Muscle of leg (tissue), 16 donors: Measurements from ENCODE around the gene ABI1. TPM values are rescaled to one million over a fixed set of nuclear protein-coding genes. Genes with fewer than 3 reads are reported as not detected.
"Not testable (repeated sequence)": the region's sequence is repeated elsewhere in the genome, so short reads cannot be mapped to it uniquely, and the experiment has no call there.

ENCODE experiments used
- DNase-seq: peaks from one replicate; pipeline ENCODE4 v3.0.0; 2013
- H3K27ac ChIP-seq: one replicate; pipeline ENCODE4 v1.5.1; 2013; ENCODE audit warnings: mild to moderate bottlenecking, low read length, control low read depth
- H3K27me3 ChIP-seq: one replicate; pipeline ENCODE4 v1.6.1; 2013; ENCODE audit warnings: low read length; ENCODE audit not compliant: control insufficient read depth, insufficient read depth
- H3K36me3 ChIP-seq: one replicate; pipeline ENCODE4 v1.6.1; 2013; ENCODE audit warnings: low read length; ENCODE audit not compliant: control insufficient read depth, insufficient read depth
- H3K4me1 ChIP-seq: one replicate; pipeline ENCODE4 v1.6.1; 2013; ENCODE audit warnings: low read length; ENCODE audit not compliant: control insufficient read depth, insufficient read depth
- H3K4me3 ChIP-seq: one replicate; pipeline ENCODE4 v1.5.1; 2013; ENCODE audit warnings: low read length, control low read depth
- H3K9me3 ChIP-seq: replicated peaks from 2 replicates; pipeline ENCODE4 v1.6.1; 2013; ENCODE audit warnings: low read depth, low read length; ENCODE audit not compliant: control insufficient read depth
- WGBS: methylation state at CpG from one replicate; pipeline ENCODE4 v1.1.5; 2013; ENCODE audit warnings: missing lambda C conversion rate; ENCODE audit not compliant: insufficient coverage; 5-methylcytosine and 5-hydroxymethylcytosine counted together
- long read RNA-seq, 11 donors: transcript quantifications; one replicate each; lab custom pipeline, GENCODE V29; 2026
- polyA plus RNA-seq, 8 donors: library from polyadenylated mRNA; unstranded; fragments of 120-200 nt; gene quantifications; one replicate each; pipeline versions ENCODE4 v1.2.1 to v1.2.3, GENCODE V29; 2013; ENCODE audit warnings: inconsistent platforms in 1 of 8, low replicate concordance in 1 of 8; ENCODE audit not compliant: insufficient read length in 8 of 8, insufficient read depth in 1 of 8
- total RNA-seq: library from RNA; stranded (reverse); fragments of 120-200 nt; gene quantifications from one replicate; pipeline ENCODE4 v1.2.4, GENCODE V29; 2013

ABI1 gene
- total RNA-seq = 46.0 TPM
- polyA plus RNA-seq = 10 to 100 TPM; 35.5 to 48.6 (median 41.0) TPM
- long read RNA-seq, donor 1, partial matches to known transcripts = 0 of 2 reads
- long read RNA-seq, donor 1, other reads (novel, unspliced or antisense) = 0 of 2 reads
- long read RNA-seq, donor 2 = 0 reads
- long read RNA-seq, donor 3, partial matches to known transcripts = 21 of 31 reads
- long read RNA-seq, donor 3, other reads (novel, unspliced or antisense) = 0 of 31 reads
- long read RNA-seq, donor 4, partial matches to known transcripts = 0 of 4 reads
- long read RNA-seq, donor 4, other reads (novel, unspliced or antisense) = 0 of 4 reads
- long read RNA-seq, donor 5, transcript ABI1-205 (10 exons, 3,516 nt) = major isoform, 7 of 53 reads
- long read RNA-seq, donor 5, partial matches to known transcripts = 43 of 53 reads
- long read RNA-seq, donor 5, other reads (novel, unspliced or antisense) = 0 of 53 reads
- long read RNA-seq, donor 6, transcript ABI1-205 (10 exons, 3,516 nt) = major isoform, 6 of 18 reads
- long read RNA-seq, donor 6, partial matches to known transcripts = 7 of 18 reads
- long read RNA-seq, donor 6, other reads (novel, unspliced or antisense) = 0 of 18 reads
- long read RNA-seq, donor 7, partial matches to known transcripts = 0 of 7 reads
- long read RNA-seq, donor 7, other reads (novel, unspliced or antisense) = 0 of 7 reads
- long read RNA-seq, donor 8, partial matches to known transcripts = 15 of 22 reads
- long read RNA-seq, donor 8, other reads (novel, unspliced or antisense) = 0 of 22 reads
- long read RNA-seq, donor 9, partial matches to known transcripts = 7 of 11 reads
- long read RNA-seq, donor 9, other reads (novel, unspliced or antisense) = 0 of 11 reads
- long read RNA-seq, donor 10, partial matches to known transcripts = 13 of 22 reads
- long read RNA-seq, donor 10, other reads (novel, unspliced or antisense) = 0 of 22 reads
- long read RNA-seq, donor 11, partial matches to known transcripts = 5 of 7 reads
- long read RNA-seq, donor 11, other reads (novel, unspliced or antisense) = 0 of 7 reads

GRCh38 chr10:26860443-26861204 is at the start of gene ABI1:
TSS of gene ABI1 (minus strand) at chr10:26860958. CDS start at chr10:26860863, 95 bp downstream.
- H3K36me3 ChIP-seq = no peaks in the 10 kb centered on the region
- H3K4me3 ChIP-seq = peak within 1 kb of the TSS; percentile 96
- no peaks in the 10 kb centered on the region for H3K9me3 ChIP-seq
- under 1% methylated on average over 36 of the region's 59 CpGs for WGBS
- peak; percentile 100 for DNase-seq
- peaks cover 4% of the 10 kb centered on the region for H3K4me1 ChIP-seq
- peaks cover 6% of the 10 kb centered on the region for H3K27me3 ChIP-seq
- peak within 1 kb of the TSS; percentile 99 for H3K27ac ChIP-seq

GRCh38 chr10:26909753-26910152 is 49.0 kb upstream of the ABI1 start:
- Histone ChIP-seq H3K4me3 (no peak overlapping the region), H3K9me3 (no peaks in the 10 kb centered on the region), H3K27me3 (no peaks in the 10 kb centered on the region), H3K27ac (no peak overlapping the region), H3K36me3 (no peaks in the 10 kb centered on the region), H3K4me1 (no peaks in the 10 kb centered on the region)
- WGBS = no CpG with 5 or more reads among the region's 2 CpGs
- no peak for DNase-seq

GRCh38 chr10:26905253-26905781 is 44.6 kb upstream of the ABI1 start:
- H3K4me1 ChIP-seq, H3K27me3 ChIP-seq, H3K9me3 ChIP-seq, DNase-seq, H3K27ac ChIP-seq, H3K36me3 ChIP-seq, H3K4me3 ChIP-seq: not testable (repeated sequence)
- 90% methylated on average over 26 of the region's 26 CpGs for WGBS

- WGBS = 83% methylated on average over 2 of the region's 5 CpGs
These were observed 42.9 kb upstream of the ABI1 start for GRCh38 chr10:26903431-26904217.

GRCh38 chr10:26892306-26892923 is 31.7 kb upstream of the ABI1 start:
- not testable (repeated sequence) for H3K36me3 ChIP-seq, H3K27me3 ChIP-seq, H3K9me3 ChIP-seq, H3K4me1 ChIP-seq, H3K4me3 ChIP-seq, H3K27ac ChIP-seq
- peak; percentile 27 for DNase-seq
- WGBS = 54% methylated on average over 4 of the region's 11 CpGs

More at GRCh38 chr10:26903431-26904217, 42.9 kb upstream of the ABI1 start:
- no peaks in the 10 kb centered on the region for H3K4me1 ChIP-seq
- H3K9me3 ChIP-seq = no peaks in the 10 kb centered on the region
- H3K27ac ChIP-seq = no peak overlapping the region
- H3K27me3 ChIP-seq = no peaks in the 10 kb centered on the region
- H3K4me3 ChIP-seq = no peak overlapping the region
- no peak for DNase-seq
- H3K36me3 ChIP-seq = no peaks in the 10 kb centered on the region

- peak; percentile 60 for DNase-seq
- Histone ChIP-seq H3K9me3 (no peaks in the 10 kb centered on the region), H3K27ac (no peak overlapping the region), H3K27me3 (no peaks in the 10 kb centered on the region), H3K36me3 (no peaks in the 10 kb centered on the region), H3K4me3 (no peak overlapping the region), H3K4me1 (no peaks in the 10 kb centered on the region)
- WGBS = 30% methylated on average over 4 of the region's 5 CpGs
These were observed 30.2 kb upstream of the ABI1 start for GRCh38 chr10:26890956-26891355.

- 92% methylated on average over 2 of the region's 3 CpGs for WGBS
- Histone ChIP-seq H3K4me3 (no peak overlapping the region), H3K4me1 (no peaks in the 10 kb centered on the region), H3K27me3 (peaks cover 2% of the 10 kb centered on the region), H3K36me3 (no peaks in the 10 kb centered on the region), H3K9me3 (no peaks in the 10 kb centered on the region), H3K27ac (no peak overlapping the region)
- no peak for DNase-seq
These were observed 27.0 kb upstream of the ABI1 start for GRCh38 chr10:26887611-26888215.

- 0% methylated on average over 1 of the region's 10 CpGs for WGBS
- Histone ChIP-seq H3K27me3 (peaks cover 4% of the 10 kb centered on the region), H3K4me1 (no peaks in the 10 kb centered on the region), H3K27ac (no peak overlapping the region), H3K4me3 (no peak overlapping the region), H3K9me3 (no peaks in the 10 kb centered on the region), H3K36me3 (no peaks in the 10 kb centered on the region)
- DNase-seq = peak; percentile 83
These were observed 21.0 kb upstream of the ABI1 start for GRCh38 chr10:26881600-26882331.
